PC-3 (cell line): ENCODE measurements around the gene EIF5.

Experiments
- EZH2phosphoT487 ChIP-seq: fragments of 300-600 bp; sonication (generic); IDR thresholded peaks from 2 replicates; pipeline ENCODE4 v1.6.1; 2018; ENCODE audit warnings: mild to moderate bottlenecking, antibody characterized with exemption, low read length, borderline replicate concordance
- TF ChIP-seq, protein P1 (sequence below): fragments of 300-600 bp; sonication (generic); conservative IDR thresholded peaks from 2 replicates; pipeline ENCODE4 v1.5.1; 2017; ENCODE audit warnings: antibody characterized with exemption, low read depth, mild to moderate bottlenecking, low read length

DNA sequence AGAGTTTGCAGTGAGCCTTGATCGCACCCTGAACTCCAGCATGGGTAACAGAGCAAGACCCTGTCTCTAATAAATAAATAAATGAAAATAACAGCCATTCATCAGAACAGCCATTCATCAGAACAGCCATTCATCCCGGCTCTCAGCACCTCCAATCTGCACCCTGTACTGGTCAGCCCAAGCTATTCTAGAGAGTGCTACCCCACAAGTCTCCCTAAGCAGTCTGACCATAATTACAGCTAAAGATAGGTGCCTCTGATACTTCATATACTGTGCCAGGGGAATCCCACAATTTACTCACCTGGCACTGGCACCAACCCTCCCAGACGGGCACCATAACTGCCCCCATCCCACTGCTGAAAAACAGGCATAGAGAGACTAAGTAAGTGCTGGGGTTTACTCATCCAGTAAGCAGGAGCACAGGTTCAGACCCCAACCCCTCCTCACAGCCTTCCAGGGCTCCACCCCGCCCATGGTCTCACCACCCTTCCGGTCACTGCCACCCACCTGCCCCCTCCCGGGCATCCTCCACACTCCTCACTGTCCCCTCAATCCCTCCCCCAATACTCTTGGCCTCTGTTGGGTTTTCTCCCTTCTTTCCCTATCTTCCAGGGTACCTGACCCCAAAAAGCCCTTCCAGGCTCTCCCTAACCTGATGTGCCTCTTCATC lies 15.2 kb upstream of the EIF5 start:
- TF ChIP-seq, protein P1, sequence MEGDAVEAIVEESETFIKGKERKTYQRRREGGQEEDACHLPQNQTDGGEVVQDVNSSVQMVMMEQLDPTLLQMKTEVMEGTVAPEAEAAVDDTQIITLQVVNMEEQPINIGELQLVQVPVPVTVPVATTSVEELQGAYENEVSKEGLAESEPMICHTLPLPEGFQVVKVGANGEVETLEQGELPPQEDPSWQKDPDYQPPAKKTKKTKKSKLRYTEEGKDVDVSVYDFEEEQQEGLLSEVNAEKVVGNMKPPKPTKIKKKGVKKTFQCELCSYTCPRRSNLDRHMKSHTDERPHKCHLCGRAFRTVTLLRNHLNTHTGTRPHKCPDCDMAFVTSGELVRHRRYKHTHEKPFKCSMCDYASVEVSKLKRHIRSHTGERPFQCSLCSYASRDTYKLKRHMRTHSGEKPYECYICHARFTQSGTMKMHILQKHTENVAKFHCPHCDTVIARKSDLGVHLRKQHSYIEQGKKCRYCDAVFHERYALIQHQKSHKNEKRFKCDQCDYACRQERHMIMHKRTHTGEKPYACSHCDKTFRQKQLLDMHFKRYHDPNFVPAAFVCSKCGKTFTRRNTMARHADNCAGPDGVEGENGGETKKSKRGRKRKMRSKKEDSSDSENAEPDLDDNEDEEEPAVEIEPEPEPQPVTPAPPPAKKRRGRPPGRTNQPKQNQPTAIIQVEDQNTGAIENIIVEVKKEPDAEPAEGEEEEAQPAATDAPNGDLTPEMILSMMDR = no peak
- no peak for TF ChIP-seq EZH2phosphoT487
